22Rv1 (cell line): ENCODE measurements around the gene FIBCD1.
A peak's percentile ranks its signal among the peaks of the same experiment; 100 is the strongest.

Experiments
- H3K27ac ChIP-seq: fragments of 450-650 bp; 2 replicates; pipeline ENCODE4 v1.5.1; 2017
- ZFX ChIP-seq: fragments of 450-650 bp; IDR thresholded peaks from 2 replicates; pipeline ENCODE4 v1.6.1; 2017; ENCODE audit warnings: antibody characterized with exemption, borderline replicate concordance
- TF ChIP-seq, protein P1 (sequence below): fragments of 450-650 bp; IDR thresholded peaks from 2 replicates; pipeline ENCODE4 v1.5.1; 2017; ENCODE audit warnings: mild to moderate bottlenecking

The FIBCD1 gene

GRCh38 chr9:130857864-130858738 lies 80.9 kb downstream of the FIBCD1 start:
- no peak for TF ChIP-seq ZFX
- TF ChIP-seq, protein P1, sequence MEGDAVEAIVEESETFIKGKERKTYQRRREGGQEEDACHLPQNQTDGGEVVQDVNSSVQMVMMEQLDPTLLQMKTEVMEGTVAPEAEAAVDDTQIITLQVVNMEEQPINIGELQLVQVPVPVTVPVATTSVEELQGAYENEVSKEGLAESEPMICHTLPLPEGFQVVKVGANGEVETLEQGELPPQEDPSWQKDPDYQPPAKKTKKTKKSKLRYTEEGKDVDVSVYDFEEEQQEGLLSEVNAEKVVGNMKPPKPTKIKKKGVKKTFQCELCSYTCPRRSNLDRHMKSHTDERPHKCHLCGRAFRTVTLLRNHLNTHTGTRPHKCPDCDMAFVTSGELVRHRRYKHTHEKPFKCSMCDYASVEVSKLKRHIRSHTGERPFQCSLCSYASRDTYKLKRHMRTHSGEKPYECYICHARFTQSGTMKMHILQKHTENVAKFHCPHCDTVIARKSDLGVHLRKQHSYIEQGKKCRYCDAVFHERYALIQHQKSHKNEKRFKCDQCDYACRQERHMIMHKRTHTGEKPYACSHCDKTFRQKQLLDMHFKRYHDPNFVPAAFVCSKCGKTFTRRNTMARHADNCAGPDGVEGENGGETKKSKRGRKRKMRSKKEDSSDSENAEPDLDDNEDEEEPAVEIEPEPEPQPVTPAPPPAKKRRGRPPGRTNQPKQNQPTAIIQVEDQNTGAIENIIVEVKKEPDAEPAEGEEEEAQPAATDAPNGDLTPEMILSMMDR = no peak
- no peak overlapping the region for H3K27ac ChIP-seq

- H3K27ac ChIP-seq = no peak overlapping the region
Measured at GRCh38 chr9:130856474-130856873, 82.6 kb downstream of the FIBCD1 start.

GRCh38 chr9:130854835-130855234 lies 84.2 kb downstream of the FIBCD1 start:
- no peak overlapping the region for H3K27ac ChIP-seq
- no peak for TF ChIP-seq ZFX
- TF ChIP-seq, protein P1 = peak; percentile 9; the same call in 1 of the 2 replicates

More at GRCh38 chr9:130856474-130856873, 82.6 kb downstream of the FIBCD1 start:
- no peak for TF ChIP-seq ZFX
- TF ChIP-seq, protein P1 = no peak

GRCh38 chr9:130854092-130854491 lies 85.0 kb downstream of the FIBCD1 start:
- H3K27ac ChIP-seq = no peak overlapping the region
- no peak for TF ChIP-seq ZFX
- TF ChIP-seq, protein P1 = no peak

GRCh38 chr9:130852801-130853200 lies 86.2 kb downstream of the FIBCD1 start:
- no peak for TF ChIP-seq ZFX
- TF ChIP-seq, protein P1 = no peak
- no peak overlapping the region for H3K27ac ChIP-seq
